Activated CD8-positive, alpha-beta memory T cell treated with anti-CD3 and anti-CD28 coated beads, Interleukin-2, amount 50 U/mL, for 24 hours (primary cell): ENCODE results near the gene C1orf21.
"Not testable (repeated sequence)": the region's sequence is repeated elsewhere in the genome, so short reads cannot be mapped to it uniquely, and the experiment has no call there.

Experiments used
- DNase-seq: peaks from one replicate; pipeline ENCODE4 v3.0.0-alpha.2; 2020; ENCODE audit errors: extremely low read depth

The C1orf21 gene

DNA sequence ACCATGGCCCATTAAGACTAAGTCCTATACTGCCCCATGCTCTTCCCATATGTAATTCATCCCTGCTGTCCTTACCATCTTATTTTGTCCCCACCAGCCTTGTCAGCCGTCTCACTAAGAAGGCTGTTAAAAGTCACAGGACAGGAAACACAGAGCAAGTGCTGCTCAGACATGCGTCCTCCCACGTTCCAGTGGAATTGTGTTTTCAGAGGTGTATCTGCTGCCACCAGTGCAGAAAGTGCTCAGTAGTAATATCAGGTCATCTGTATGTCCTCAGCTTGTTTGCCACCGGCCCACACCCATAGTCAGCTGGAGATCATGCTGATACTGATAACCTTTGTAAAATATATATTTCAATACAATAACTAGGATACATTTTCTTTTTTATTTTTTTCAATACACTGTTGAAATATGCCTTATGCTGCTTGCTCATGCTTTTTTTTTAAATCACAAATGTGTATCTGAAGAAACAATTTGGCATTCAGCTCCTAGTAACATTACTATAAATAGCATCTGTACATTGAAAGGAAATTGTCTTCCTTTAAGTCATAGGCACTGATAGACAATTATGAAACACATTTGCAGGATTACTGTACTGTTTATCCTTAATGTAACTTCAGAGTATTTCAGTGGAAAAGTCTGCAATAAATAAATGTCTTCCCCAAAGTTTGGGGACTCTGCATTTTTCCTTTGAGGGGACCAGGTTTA, 211.0 kb downstream of the C1orf21 start:
- no peak for DNase-seq

DNA sequence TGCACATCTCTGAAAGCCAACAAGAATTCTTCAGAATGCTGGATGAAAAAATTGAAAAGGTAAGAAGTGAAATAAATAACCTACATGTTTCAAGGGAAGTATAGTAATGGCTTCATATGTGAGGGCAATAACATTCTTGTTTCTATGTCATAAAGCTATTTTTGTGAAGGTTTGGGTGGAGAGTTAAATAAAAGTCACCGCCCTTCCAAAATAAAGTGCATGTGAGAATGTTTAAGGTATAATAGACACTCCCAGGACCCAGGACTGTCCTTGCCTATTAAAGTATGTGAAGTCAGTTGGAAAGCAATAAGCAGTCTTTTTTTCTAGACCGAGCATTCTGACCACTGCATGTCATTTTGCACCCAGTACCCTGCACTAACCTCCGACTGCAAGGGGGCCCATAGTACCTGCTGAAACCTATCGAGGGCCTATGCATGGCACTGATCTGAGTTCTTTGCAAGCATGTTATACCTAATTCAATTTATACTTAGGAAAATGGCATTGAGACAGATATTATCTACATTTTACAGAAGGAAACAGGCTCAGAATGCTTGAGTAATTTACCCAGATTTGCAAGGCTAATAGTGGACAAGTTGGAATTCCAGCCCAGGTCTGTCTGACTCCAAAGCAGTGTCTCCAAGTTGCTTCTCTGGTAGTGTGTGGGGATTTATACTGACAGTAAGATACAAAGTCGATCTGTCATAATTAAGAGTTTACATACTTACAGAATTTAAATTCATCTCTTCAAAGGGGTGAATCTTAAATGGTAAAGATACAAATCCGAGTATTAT, 211.8 kb downstream of the C1orf21 start:
- DNase-seq, result no peak

DNA sequence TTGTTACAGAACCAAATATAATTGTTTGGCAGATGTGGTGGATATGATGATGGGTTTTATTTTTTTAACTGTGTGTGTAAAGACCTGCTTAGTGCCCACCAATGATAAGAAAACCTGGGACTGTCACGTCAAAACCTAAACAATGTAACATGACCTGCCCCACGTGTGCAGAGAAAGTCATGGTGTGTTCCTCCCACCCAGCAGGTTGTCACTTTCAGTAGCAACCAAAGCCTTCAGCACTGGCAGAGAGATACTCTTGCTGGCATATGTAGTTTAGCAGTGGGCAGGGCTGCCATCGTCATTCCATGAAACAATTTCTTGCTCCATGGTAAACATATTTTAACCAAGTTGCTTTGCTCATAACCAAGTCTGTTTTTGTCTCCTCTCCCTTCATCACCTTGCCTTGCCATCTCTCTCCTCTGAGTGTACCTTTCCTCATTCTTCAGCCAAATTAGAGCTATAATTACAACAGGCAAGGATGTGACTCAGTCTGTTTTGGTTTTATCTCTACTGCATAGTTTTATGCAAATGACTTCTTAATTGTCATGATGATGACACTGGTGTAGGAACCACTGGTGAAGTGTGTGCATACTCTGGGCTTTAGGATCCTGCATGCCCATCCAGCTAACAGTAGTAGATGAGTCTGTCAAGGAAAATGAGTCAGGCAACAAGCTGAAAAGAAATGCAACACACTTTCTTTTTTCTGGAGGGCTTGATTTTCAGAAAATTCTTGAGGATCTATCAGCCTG, 217.5 kb downstream of the C1orf21 start:
- no peak for DNase-seq

DNA sequence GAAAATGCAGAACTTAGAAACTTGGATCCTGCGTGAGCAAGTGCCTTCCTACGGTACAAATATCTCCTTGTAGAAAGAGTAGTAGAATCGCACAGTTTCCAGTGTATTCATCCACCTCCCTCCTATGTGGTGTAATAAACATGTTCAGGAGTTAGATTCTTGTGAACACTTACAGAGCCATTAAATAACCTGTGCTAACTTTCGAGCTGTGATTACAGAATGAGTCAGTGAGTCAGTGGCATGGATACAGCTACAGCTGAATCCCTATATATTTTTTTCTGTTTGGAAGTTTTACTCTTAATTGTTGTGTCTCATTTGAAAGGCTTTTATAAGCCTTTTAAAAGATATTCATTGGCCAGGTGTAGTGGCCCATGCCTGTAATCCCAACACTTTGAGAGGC, 219.1 kb downstream of the C1orf21 start:
- DNase-seq, result no peak

DNA sequence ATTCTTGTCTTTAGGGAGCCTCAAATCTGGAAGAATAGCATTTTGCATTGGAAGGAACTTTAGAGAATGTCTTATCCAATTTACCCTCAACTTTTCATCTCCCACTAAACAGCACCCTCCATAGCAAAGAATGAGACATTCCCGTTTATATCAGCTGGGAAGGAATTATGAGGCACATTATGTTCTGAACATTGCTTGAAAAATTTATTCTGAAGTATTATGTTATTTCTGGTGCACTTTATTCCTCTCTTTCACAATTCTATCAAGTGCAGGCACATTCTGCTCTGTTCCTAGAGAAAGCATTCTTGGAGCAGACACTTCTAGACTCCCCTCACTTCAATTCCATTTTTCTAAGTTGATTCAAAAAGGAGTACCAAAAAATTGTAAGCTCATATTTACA, 220.0 kb downstream of the C1orf21 start:
- DNase-seq, result no peak

DNA sequence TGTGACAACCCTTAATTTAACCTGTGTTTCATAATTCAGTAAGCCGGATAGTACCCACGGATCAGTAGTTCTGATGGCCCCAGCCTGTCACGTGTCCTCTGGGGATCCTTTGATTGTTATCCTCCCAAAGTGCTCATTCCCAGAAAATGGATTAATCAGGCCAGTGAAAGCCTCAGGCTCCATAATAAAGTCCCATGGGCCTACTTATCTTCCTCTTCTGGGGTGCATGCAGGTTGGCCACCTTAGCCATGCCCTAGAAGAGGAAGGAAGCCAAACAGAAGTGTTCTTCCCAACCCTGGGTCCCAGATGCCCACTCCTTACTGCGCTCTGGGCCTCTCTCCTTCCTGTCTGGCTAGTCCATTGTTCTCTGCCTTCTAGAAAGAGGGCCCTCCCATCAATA, 221.8 kb downstream of the C1orf21 start:
- no peak for DNase-seq

DNA sequence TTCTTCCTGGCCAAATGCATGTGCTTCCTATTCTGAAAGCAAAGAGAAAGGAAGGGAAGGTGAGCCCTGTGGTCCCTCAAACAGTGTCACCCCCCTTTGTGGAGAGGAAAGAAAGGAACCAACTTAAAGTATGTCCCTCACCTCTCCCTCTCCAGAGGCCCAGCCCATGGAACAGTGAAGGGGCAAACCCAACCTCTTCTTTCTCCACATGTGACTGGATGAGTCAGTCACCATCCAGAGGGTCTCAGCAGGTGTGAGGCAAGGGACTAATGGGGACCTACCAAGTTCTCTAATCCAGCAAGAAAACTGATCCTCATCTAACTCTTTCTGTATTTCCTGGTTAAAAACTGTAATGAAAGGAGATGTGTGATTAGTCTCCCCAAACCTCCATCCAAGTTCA, 222.2 kb downstream of the C1orf21 start:
- no peak for DNase-seq

DNA sequence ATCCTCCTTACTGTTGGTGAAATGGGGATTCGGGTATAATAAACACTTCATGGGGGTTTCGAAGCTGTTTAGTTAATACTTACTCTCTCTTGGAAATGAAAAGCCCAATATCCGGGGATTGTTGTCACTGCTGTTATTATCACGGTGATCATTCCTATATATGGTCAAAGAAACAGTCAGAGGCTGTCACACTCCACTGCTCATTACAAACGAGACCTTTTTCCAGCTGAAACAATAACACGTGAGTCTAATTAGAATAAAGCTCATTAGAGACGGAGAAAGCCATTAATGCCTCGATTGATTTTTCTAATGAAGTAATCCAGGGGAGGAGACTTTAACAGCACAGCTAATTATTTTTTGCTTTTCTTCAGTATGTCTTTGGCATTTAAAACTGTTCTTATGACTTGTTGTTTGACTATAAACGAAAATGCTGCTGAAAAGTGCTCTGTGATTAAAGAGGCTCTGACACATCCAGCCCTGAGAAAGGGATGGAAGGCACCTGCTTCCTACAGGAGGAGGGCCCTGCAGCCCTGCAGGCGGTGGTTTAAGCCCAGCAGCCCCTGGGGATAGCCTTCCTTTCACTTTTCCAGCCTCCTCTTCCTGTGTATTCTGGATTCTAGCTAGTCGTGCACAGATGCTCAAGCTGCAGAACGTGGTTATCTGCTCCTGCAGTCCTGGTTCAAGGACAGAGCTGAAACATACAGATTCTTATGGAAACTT, 224.2 kb downstream of the C1orf21 start:
- DNase-seq, result no peak

DNA sequence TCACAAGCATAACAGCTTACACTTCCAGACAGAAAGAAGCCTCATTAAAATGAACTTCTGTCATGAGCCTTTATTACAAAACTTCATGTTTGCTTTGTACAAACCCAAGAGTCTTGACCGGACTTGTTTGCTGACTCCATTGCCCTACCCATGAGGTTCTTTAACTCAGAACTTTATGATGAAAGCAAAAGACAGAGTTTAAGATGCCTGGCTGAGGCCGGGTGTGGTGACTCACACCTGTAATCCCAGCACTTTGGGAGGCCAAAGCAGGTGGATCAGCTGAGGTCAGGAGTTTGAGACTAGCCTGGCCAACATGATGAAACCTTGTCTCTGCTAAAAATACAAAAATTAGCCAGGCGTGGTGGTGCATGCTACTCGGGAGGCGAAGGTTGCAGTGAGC, 225.4 kb downstream of the C1orf21 start:
- DNase-seq, result not testable (repeated sequence)

DNA sequence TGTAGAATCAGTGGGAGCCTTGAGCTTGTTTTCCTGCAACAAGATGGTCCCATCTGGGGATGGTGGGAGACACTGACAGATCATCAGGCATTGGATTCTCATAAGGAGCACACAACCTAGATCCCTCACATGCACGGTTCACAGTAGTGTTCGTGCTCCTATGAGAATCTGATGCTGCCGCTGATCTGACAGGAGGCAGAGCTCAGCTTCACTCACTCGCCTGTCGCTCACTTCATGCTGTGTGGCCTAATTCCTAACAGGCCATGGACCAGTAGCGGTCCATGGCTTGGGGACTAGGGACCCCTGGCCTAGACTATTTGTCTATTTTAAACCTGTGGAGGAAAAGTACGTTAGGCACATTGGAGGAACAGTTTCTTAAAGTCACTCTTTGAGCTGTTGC, 227.8 kb downstream of the C1orf21 start:
- DNase-seq, result no peak

DNA sequence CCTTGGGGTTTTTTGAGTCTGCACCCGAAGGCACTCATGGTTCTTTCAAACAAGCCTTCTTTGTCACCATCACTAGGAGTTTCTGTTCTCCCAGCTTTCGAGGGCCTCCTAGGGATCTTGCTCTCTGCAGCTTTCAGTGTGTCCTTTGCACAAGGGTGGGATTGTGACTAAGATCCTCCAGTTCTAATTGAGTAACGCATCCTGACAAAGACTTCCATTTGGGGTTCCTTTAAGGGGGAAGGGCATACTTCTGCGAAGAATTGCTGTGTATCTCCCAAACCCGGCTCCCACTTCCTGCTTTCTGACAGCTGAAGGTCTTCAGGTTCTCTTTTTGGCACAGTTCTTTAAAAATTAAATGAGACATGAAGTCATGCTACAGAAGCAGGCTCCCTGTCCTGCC, 228.5 kb downstream of the C1orf21 start:
- DNase-seq, result no peak

DNA sequence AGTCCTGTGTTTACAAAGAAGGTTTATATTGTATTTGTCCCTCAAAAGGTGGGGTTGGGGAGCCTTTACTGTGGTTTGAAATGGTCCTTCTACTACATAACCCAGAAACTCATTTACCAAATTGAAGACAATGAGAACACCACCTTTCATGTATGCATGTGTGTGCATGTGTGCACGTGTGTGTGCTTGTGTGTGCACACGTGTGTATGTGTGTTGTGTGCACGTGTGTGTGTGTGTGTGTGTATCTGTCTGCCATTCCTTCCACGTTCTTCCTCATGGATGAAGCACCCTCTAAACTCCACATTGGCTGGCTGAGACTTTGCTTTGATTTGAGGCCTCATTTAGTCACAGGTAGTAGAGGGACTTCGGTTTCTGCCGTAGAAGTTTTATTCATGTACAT, 229.7 kb downstream of the C1orf21 start:
- no peak for DNase-seq

DNA sequence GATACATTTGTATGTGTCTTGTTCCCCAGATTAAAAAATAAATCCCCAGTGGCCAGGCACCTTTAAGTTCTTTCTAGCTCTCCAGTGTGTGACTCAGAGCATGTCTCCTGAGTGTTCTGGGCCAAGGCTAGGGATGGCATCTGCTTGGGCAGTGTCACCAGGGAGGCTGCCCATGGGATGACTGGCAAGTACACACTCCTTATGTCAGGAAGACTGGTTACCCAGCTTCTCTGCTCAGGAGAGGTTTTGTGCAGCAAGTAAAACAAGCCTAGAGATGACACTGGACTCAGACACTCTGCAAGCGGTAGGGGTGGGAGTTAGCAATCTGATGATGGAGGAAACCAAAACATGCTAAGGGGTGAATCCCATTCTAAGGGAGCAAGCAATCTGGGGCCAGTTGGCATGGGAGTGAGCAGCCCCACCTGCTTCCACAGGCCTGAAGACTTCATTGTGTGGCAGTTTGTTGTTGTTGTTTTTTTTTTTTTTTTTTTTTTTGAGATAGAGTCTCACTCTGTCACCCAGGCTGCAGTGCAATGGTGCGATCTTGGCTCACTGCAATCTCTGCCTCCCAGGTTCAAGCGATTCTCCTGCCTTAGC, 230.7 kb downstream of the C1orf21 start:
- no peak for DNase-seq

DNA sequence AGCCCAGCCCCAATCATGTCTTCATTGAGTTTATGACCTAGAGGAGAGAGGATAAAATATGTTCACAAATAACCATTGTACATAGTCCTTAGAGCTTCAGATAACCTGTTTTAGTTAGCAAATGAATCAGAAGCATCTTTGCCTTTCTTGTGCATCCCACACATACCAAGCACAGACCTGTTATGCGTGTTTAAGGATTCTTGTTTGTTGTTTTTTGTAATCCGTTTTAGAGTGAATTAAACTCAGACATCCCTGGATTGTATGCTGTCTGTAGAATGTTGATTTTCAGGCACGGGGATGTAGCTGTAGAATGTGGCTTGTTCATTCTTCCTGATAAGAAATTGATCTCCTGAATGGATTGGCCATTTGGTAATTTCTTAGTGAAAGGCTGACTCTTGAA, 232.0 kb downstream of the C1orf21 start:
- DNase-seq, result no peak

DNA sequence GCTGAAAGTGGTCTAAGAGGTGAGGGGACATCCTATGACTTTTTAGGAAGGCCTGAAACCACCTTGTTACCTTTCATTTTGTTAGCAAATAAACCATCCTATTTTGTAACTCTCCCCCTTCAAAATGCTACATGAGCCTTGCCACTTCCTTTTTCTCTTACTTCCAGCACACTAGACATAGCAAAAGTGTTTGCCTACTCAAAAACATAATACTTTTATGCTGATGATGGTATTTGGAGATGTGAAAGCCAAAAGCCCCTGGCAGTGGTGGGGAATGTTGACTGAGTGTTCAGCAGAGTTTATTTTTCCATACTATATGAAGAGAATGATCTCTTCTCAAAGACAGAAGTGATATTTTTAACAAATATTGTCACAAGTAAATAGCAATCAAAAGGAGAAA, 233.6 kb downstream of the C1orf21 start:
- DNase-seq, result no peak

DNA sequence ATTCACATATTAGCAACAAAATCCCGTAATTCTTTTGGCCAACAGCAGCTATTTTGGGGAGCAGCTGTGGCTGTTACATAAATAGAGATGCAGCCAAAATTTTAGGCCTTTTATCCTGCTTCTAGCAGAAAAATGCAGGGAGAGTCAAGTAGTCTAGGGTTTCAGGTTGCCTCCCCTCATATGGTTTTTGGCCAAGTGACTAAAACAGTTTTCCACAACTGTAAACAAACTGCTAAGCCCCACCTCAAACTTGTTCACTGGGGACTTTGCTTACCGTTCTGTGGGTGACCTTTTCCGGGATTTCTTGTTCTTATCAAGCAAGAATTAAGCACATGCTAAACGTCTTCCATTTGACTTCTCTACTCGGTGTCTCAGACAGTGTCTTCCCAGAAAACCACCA, 234.4 kb downstream of the C1orf21 start:
- no peak for DNase-seq

DNA sequence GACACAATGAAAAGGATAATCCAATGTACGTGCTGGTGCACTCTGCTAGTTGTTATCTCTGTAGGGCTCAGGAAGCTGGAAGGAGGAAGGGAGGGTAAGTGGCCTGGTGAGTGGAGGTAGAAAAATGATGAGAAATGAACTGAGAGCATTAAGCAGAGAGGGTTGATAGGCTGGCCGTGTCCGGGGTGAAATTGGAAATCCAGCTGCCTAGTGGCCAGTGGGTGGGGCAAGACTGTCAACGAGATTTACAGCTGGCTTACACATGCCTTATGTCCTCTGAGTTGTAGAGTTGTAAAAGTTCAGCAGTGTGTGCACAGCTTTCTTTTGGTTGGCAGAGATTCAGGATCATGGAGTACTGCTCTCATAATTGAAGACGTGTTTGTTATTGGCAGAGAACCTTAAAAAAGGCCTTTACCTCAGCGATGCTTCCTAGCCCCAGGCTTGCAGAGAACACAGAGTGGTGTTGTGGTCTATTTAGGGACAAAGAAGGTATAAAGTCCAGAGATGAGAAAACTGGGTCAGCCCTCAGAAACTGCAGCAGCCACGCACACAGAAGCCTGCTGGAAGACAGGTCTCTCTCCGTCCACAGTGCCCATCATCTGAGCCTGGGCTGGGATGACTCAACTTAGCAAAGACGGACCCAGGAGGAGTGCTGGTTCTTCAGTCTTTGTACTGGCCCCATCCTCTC, 235.5 kb downstream of the C1orf21 start:
- no peak for DNase-seq

DNA sequence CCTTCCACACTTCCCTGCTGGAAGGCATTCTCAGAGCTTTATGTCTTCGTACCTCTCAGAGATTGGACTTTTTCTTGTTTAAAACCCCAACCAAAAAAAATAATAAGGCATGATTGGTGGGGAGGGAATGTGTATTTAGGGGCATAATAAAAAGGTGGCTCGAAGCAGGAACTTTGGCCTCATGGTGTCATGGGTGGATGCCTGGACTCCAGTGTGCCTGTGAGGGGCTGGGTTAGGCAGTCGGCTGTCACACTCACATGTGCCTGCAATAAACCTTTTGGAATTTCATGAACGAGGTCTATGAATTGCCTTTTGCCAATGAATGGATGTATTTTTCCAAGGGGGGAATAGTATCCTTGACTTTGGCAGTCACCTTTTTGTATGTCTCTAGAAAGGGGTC, 236.6 kb downstream of the C1orf21 start:
- no peak for DNase-seq

DNA sequence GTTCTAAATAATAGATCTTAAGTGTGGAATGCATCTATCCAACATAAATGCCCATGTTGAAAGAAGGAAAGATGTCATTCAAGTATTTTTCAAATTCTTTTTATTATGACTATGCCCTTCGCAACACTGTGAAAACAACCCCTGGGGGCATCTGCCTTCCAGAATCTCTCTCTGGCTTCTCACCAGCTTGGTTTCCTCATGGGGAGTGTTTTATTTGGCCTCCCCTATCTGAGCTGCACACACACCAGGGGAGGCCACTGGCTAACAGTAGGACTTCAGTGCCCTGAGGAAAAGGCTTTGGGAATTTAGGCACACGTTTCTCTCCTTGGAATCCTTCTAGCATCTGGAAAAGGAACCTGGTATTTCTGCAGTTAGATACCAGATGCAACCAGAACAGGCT, 237.2 kb downstream of the C1orf21 start:
- DNase-seq, result no peak

DNA sequence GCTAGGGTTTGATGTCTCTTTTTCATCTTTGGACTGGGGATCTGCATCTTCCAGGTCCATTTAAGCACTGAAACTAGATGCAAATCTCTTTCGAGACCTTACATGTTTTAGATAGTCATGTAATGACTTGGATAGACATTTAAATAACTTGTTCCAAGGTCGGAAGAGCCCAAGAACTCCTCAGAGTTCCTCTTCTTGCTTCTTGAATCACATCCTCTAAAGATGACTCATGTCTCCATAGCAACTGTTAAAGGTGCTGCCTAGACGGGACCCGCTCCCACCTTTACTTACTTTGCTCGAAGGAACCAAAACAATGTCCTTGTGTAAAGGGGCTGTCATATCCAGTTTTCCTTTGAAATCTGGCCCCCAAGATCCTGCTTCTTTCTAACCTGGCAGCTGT, 237.8 kb downstream of the C1orf21 start:
- no peak for DNase-seq

DNA sequence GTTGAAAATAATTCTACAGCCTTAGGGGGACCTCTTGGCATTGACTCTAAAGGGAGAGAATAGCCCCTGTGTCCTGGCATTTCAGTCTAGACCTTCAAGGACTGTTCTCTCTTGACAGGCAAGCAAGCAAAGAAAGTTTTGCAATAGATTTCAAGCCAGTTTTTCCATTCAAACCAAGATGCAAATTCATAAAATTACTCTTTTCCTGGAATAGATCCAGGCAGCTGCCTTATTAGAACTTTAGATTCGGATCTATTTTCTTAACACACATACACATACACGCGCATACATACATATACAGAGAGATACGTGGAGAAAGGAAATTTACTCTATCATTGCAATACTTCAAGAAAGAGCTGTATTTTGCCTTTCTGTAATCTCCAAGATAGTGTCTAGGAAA, 238.4 kb downstream of the C1orf21 start:
- no peak for DNase-seq
